Transverse colon (tissue), 3 donors: ENCODE measurements around the gene PPFIA4.

Experiments used
- CTCF ChIP-seq, 5 experiments: fragments of 200-600 bp in 3 of 5; fragments of 450-650 bp in 2 of 5; sonication (generic) in 3 of 5; IDR thresholded peaks; 1 replicate in 2 of 5; 2 replicates in 3 of 5; pipeline ENCODE4 v1.5.1; 2016 to 2017; ENCODE audit warnings: antibody characterized with exemption in 5 of 5, inconsistent platforms in 3 of 5, mild to moderate bottlenecking in 2 of 5, moderate library complexity in 1 of 5
- POLR2A ChIP-seq: fragments of 450-650 bp; IDR thresholded peaks from one replicate; pipeline ENCODE4 v1.6.1; 2016; ENCODE audit warnings: antibody characterized with exemption, mild to moderate bottlenecking, moderate library complexity

DNA sequence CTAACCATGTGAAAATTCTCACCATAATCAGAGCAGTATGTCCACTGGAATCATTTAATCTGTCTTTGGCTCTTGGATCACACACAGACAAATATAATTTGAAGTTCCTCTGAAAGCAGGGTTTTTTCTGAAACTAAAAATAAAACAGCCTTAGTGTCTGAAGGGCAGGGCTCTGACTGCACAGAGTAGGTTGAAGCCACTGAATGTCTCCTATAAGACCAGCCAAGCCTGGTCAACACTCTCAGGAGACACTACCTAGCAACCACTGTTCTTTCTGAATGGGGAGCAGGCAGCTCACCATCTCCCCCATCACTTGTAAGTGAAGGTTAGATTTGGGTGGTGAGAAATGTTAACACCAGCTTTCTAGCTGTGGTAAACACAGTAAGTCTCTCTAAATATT lies 35.2 kb upstream of the PPFIA4 start:
- no peak for TF ChIP-seq CTCF (IDR thresholded peaks at IDR 0.05)
- TF ChIP-seq POLR2A, result no peak
